Measurements from ENCODE around the gene OR1K1. TPM values are rescaled to one million over a fixed set of nuclear protein-coding genes. Genes with fewer than 3 reads are reported as not detected.

OR1K1 gene
- total RNA-seq, 1 experiment from 2014 or later, result not detected

- RAD21 ChIA-PET (ENCODE audit: low non-redundant PET in 1 of 2, low total read pairs in 2 of 2, uncharacterized antibody in 2 of 2, unreplicated experiment in 2 of 2), result no interaction called here
- BruUV-seq (replicated peaks), result no TSS peak
- Histone ChIP-seq H3K9ac (ENCODE audit: low read length) (no peak overlapping the region), H3K27me3 (ENCODE audit: insufficient read depth, low read length) (no peaks in the 10 kb centered on the region), H3K4me2 (ENCODE audit: low read length) (no peak overlapping the region), H3K4me1 (ENCODE audit: control insufficient read depth in 1 of 2, insufficient read depth in 2 of 2, low read length in 2 of 2) (peaks cover 4 to 9% of the 10 kb centered on the region in 2 experiments; a peak in 3 of 4 replicates), H4K20me1 (ENCODE audit: insufficient read depth) (no peaks in the 10 kb centered on the region), H3K4me3 (replicated peaks in 1 of 2; ENCODE audit: low read depth in 1 of 2, low read length in 2 of 2) (no peak overlapping the region), H3K79me2 (ENCODE audit: insufficient read depth, low read length) (peaks cover 9% of the 10 kb centered on the region; the same call in 1 of the 2 replicates), H3K9me3 (ENCODE audit: control insufficient read depth in 1 of 2, insufficient read depth in 1 of 2, low read depth in 1 of 2, low read length in 2 of 2) (no peaks in the 10 kb centered on the region), H3K27ac (ENCODE audit: low read depth, low read length) (no peak overlapping the region), H2AFZ (ENCODE audit: low read depth, low read length, poor library complexity, severe bottlenecking) (no peak overlapping the region), H3K9me2 (ENCODE audit: insufficient read depth) (no peaks in the 10 kb centered on the region), H3K36me3 (ENCODE audit: control insufficient read depth in 1 of 2, insufficient read depth in 2 of 2, low read length in 2 of 2) (peaks cover 10 to 13% of the 10 kb centered on the region in 2 experiments; a peak in 3 of 4 replicates)
- DNase-seq (ENCODE audit: low read depth, low spot score) (no peak), ATAC-seq (no peak)
- POLR2A ChIA-PET, result no interaction called here
- intact Hi-C loops (cut with micrococcal nuclease), result no loop called here
- CTCF ChIA-PET, result interaction anchor here (0.5 to 1.8 kb wide), 2 partner anchors 8 to 187 kb away, joined by 3 to 5 read pairs; partner anchors contain the start of gene PDCL
- TF ChIP-seq JUND (IDR thresholded peaks at IDR 0.05) (no peak), SP1 (IDR thresholded peaks at IDR 0.05; ENCODE audit: low read depth) (no peak), ATF3 (IDR thresholded peaks at IDR 0.05) (no peak), POLR2A (IDR thresholded peaks at IDR 0.05; ENCODE audit: borderline replicate concordance, extremely low read depth, insufficient read depth, insufficient read length) (no peak), EGR1 (IDR thresholded peaks at IDR 0.05; ENCODE audit: low read depth) (no peak), EZH2 (IDR thresholded peaks at IDR 0.05) (no peak), TCF7L2 (IDR thresholded peaks at IDR 0.05; ENCODE audit: borderline replicate concordance, extremely low read depth, insufficient read depth, insufficient read length) (no peak), CTCF (IDR thresholded peaks at IDR 0.05 in 2 of 3, conservative IDR thresholded peaks at IDR 0.05 in 1 of 3; ENCODE audit: borderline replicate concordance in 1 of 3, insufficient read depth in 1 of 3, low read depth in 2 of 3, low read length in 2 of 3) (no peak), ELF1 (IDR thresholded peaks at IDR 0.05; ENCODE audit: borderline replicate concordance, low read depth) (no peak)
Measured at GRCh38 chr9:122819791-122820489, 20.0 kb downstream of the OR1K1 start.

All from HCT116 (cell line).